Progenitor cell of endocrine pancreas (in vitro differentiated cells): Measurements from ENCODE around the gene ZNF750. TPM values are rescaled to one million over a fixed set of nuclear protein-coding genes. Genes with fewer than 3 reads are reported as not detected.

Source experiments
- DNase-seq: peaks from one replicate; pipeline ENCODE4 v3.0.0; 2021; ENCODE audit warnings: low spot score; ENCODE audit not compliant: unreplicated experiment
- H3K27ac Mint-ChIP-seq: 2 replicates; pipeline ENCODE4 v1.8.0; 2021; ENCODE audit warnings: mild to moderate bottlenecking, moderate library complexity, mixed read lengths
- H3K27me3 Mint-ChIP-seq: 2 replicates; pipeline ENCODE4 v1.8.0; 2021; ENCODE audit warnings: mixed read lengths
- H3K36me3 Mint-ChIP-seq: 2 replicates; pipeline ENCODE4 v1.8.0; 2022; ENCODE audit warnings: mixed read lengths; ENCODE audit not compliant: insufficient read depth
- H3K4me1 Mint-ChIP-seq: 2 replicates; pipeline ENCODE4 v1.8.0; 2021; ENCODE audit warnings: low read depth, mixed read lengths
- H3K4me3 Mint-ChIP-seq: 2 replicates; pipeline ENCODE4 v1.8.0; 2021; ENCODE audit warnings: low read depth, mild to moderate bottlenecking, moderate library complexity, mixed read lengths
- H3K9me3 Mint-ChIP-seq: 2 replicates; pipeline ENCODE4 v1.8.0; 2021; ENCODE audit warnings: low read depth, mixed read lengths
- total RNA-seq: library from RNA; stranded (reverse); gene quantifications from 2 replicates; pipeline ENCODE4 v1.2.1, GENCODE V29; 2021
- TF ChIP-seq, protein P1 (sequence below): fragments of 200-600 bp; sonication (generic); IDR thresholded peaks from one replicate; pipeline ENCODE4 v1.5.0; 2021; ENCODE audit warnings: antibody characterized with exemption, mild to moderate bottlenecking; ENCODE audit not compliant: unreplicated experiment

ZNF750 gene
- total RNA-seq, 1 donor from 2014 or later = 0.07 TPM

DNA sequence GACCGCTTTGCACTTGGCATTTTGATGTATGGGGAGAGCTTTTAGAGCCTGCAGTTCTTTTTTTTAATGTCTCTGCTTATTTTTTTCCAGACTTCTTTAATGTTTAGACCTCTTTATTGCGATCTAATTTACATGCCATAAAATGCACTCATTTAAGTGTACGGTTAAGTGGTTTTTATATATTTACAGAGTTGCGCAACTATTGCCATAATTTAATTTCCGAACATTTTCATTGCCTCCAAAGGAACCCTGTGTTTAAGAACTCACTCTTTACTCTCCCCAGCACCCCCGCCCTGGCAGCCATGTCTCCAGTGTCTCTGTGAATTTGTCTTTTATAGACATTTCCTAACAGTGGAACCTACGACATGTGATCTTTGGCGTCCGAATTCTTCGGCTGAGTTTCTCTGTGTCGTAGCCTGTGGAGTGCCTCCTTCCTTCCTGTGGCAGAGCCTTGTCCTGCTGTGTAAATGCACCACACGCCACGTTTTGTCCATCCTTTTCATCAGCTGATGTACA lies 24.0 kb downstream of the ZNF750 start:
- DNase-seq = no peak
- Mint-ChIP-seq H3K27ac (no peak overlapping the region), H3K36me3 (peaks cover 30% of the 10 kb centered on the region), H3K4me1 (no peaks in the 10 kb centered on the region), H3K9me3 (peaks cover 8% of the 10 kb centered on the region), H3K4me3 (no peak overlapping the region), H3K27me3 (no peaks in the 10 kb centered on the region)
- TF ChIP-seq, protein P1, sequence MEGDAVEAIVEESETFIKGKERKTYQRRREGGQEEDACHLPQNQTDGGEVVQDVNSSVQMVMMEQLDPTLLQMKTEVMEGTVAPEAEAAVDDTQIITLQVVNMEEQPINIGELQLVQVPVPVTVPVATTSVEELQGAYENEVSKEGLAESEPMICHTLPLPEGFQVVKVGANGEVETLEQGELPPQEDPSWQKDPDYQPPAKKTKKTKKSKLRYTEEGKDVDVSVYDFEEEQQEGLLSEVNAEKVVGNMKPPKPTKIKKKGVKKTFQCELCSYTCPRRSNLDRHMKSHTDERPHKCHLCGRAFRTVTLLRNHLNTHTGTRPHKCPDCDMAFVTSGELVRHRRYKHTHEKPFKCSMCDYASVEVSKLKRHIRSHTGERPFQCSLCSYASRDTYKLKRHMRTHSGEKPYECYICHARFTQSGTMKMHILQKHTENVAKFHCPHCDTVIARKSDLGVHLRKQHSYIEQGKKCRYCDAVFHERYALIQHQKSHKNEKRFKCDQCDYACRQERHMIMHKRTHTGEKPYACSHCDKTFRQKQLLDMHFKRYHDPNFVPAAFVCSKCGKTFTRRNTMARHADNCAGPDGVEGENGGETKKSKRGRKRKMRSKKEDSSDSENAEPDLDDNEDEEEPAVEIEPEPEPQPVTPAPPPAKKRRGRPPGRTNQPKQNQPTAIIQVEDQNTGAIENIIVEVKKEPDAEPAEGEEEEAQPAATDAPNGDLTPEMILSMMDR = no peak

DNA sequence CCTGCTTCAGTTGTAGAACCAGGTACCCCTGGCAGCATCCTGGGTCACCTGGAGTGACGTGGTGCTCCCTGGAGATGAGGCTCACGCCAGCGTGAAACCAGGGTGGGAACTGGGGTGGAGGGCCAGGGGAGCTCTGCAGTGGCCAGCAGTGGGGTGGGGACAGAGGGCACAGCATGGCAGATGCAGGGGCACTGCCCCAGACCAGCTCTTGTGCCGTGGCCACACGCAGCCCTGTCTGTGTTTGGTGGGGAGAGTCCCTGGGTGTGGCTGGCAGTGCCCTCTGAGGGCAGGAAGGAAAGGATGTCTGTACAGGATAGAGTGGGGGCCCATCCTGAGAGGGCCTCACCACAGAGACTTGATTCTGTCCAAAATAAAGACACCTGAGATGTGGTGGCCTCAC lies 24.5 kb downstream of the ZNF750 start:
- Mint-ChIP-seq H3K27me3 (no peaks in the 10 kb centered on the region), H3K4me1 (no peaks in the 10 kb centered on the region), H3K36me3 (peaks cover 27% of the 10 kb centered on the region), H3K4me3 (no peak overlapping the region), H3K9me3 (peaks cover 5% of the 10 kb centered on the region), H3K27ac (no peak overlapping the region)
- no peak for DNase-seq
- TF ChIP-seq, protein P1 = no peak

DNA sequence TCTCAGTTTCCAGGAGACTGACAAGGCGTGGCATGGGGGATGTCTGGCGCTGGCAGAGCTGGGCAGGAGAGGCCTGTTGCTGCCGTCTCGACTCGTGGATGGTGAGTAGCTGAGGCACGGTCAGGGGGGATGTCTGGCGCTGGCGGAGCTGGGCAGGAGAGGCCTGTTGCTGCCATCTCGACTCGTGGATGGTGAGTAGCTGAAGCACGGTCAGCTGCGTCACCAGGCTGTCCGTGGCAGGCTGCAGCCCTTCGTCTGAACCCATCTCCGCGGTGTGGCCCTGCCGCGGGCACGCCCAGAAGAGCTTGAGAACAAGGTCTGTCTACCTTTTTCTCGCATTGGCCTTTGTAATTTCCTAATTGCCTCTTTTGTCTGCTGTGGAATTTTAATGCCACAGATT lies 25.0 kb downstream of the ZNF750 start:
- H3K9me3 Mint-ChIP-seq = peaks cover 2% of the 10 kb centered on the region
- H3K27ac Mint-ChIP-seq = no peak overlapping the region
- TF ChIP-seq, protein P1 = no peak
- H3K4me1 Mint-ChIP-seq = no peaks in the 10 kb centered on the region
- no peak overlapping the region for H3K4me3 Mint-ChIP-seq
- no peak for DNase-seq
- H3K36me3 Mint-ChIP-seq = peaks cover 24% of the 10 kb centered on the region
- no peaks in the 10 kb centered on the region for H3K27me3 Mint-ChIP-seq

DNA sequence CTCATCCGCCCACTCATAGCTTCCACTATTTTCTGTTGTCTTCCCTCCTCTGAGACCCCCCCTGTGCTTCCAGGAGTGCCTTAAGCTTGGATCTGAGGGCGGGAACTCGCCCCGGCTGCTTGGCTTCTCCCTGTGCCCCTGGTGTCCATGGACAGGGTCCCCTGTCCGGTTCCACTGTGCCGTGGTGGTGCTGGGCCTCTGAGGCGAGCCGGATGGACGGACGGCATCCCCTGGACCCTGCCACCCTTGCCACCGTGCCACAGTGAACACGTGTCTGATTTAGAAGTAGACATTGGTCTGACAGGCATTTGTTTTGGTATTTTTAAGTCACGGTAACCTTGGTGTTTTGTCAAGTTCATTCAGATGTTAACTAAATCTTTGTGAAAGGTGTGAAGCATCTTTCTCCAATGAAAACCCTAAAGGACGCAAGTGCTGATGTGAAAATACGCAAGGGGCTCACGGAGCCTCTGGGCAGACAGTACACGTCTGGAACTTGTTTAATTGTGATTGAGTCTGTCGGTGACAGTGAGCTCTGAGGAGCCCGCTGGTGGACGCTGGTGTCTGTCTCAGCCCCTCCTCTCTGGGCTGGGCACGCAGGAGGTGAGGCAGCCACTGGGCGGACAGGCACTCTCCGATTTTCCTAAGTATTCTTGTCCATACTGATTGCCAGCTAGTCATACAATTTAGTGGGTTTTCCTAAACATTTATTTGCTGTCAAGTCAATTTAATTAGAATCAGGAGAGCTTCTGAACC lies 26.3 kb downstream of the ZNF750 start:
- TF ChIP-seq, protein P1 = no peak
- Mint-ChIP-seq H3K9me3 (peaks cover 2% of the 10 kb centered on the region), H3K4me1 (no peaks in the 10 kb centered on the region), H3K4me3 (no peak overlapping the region), H3K27ac (no peak overlapping the region), H3K36me3 (peaks cover 17% of the 10 kb centered on the region), H3K27me3 (no peaks in the 10 kb centered on the region)
- DNase-seq = no peak

DNA sequence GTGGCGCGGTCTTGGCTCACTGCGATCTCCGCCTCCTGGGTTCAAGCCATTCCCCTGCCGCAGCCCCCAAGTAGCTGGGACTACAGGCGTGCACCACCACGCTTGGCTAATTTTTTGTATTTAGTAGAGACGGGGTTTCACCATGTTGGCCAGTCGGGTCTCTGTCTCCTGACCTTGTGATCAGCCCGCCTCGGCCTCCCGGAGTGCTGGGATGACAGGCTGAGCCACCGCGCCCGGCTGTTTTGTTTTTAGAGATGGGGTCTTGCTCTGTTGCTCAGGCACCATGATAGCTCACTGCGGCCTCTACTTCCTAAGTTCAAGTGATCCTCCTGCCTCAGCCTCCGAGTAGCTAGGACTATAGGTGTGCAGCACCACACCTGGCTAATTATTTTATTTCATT lies 27.2 kb downstream of the ZNF750 start:
- TF ChIP-seq, protein P1 = no peak
- H3K9me3 Mint-ChIP-seq = peaks cover under 1% of the 10 kb centered on the region
- no peak overlapping the region for H3K4me3 Mint-ChIP-seq
- no peaks in the 10 kb centered on the region for H3K4me1 Mint-ChIP-seq
- H3K27ac Mint-ChIP-seq = no peak overlapping the region
- peaks cover 9% of the 10 kb centered on the region for H3K36me3 Mint-ChIP-seq
- H3K27me3 Mint-ChIP-seq = no peaks in the 10 kb centered on the region
- no peak for DNase-seq
